Measurements from ENCODE around the gene CYB561D1.

DNA sequence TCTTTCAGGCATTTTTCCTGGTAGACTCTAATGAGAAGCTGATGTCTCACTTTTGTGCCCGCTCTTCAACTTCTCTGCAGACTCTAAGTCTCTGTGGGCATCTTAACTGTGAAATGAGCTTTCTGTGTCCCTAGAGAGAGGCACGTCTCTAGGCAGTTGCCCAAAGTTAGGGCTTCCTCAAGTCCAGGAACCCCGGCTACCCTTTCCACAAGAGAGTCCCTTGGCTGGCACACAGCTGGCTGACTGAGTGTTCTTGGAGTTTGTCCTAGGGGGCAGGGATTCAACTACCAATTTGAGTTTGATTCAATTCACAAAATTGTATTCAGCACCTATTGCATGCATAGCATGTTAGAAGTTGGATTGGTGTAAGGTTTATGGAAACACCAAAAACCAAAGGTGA, 47.2 kb downstream of the CYB561D1 start:
- TF ChIP-seq, protein P1, sequence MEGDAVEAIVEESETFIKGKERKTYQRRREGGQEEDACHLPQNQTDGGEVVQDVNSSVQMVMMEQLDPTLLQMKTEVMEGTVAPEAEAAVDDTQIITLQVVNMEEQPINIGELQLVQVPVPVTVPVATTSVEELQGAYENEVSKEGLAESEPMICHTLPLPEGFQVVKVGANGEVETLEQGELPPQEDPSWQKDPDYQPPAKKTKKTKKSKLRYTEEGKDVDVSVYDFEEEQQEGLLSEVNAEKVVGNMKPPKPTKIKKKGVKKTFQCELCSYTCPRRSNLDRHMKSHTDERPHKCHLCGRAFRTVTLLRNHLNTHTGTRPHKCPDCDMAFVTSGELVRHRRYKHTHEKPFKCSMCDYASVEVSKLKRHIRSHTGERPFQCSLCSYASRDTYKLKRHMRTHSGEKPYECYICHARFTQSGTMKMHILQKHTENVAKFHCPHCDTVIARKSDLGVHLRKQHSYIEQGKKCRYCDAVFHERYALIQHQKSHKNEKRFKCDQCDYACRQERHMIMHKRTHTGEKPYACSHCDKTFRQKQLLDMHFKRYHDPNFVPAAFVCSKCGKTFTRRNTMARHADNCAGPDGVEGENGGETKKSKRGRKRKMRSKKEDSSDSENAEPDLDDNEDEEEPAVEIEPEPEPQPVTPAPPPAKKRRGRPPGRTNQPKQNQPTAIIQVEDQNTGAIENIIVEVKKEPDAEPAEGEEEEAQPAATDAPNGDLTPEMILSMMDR (IDR thresholded peaks at IDR 0.05) = no peak
- TF ChIP-seq POLR2A (IDR thresholded peaks at IDR 0.05) = no peak
